SKM-1 (cell line): ENCODE data around the gene PNMA8A.
"Not testable (repeated sequence)": the region's sequence is repeated elsewhere in the genome, so short reads cannot be mapped to it uniquely, and the experiment has no call there.

Experiments
- DNase-seq: peaks from one replicate; lab custom pipeline; 2025; ENCODE audit not compliant: unreplicated experiment; lab: John Stamatoyannopoulos, UW

Gene PNMA8A

GRCh38 chr19:46469541-46470185, 1.7 kb downstream of the PNMA8A start:
- DNase-seq, result no peak

DNA sequence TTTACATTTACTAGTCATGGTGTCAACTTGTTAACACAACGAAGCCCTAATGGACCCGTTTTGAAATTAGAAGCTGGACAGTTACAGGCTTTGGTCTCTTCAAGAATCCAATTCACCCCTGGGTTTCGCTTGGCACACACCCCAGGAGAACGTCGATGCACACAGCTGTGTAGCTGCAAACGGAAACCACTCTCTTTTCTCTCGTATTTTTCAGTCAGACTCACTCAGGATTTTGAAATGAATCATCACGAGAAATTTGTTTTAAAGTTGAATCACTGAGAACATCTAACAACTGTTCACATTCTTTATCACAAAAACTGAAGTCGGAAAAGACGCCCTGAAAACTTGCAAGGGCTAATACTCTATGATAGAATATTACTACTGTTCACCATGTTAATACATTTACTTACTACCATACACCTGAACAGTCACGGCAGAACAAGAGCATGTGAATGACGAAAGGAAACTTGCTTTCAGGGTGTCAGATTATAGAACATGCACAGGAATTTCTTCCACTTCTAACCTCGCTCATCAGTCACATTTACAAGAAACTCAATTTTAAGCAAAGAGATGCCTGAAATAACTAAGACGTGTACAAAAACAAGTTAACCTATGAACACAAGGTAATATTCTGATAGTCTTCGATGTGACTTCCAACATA, 4.7 kb downstream of the PNMA8A start:
- DNase-seq, result no peak

DNA sequence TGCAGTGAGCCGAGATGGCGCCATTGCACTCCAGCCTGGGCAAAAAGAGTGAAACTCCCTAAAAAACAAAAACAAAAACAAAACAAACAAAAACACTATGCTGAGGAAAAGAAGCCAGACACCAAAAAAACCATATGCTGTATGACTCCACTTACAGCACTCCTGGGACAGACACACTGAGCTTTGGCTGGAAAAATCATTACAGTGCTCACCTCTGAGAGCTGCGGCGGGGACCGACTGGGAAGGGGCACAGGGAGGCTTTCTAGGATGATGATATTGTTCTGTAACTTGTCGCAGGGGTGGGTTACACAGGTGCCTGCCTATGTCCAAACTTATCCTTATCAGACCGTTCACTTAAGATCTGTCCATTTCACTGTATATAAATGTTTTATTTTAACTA, 7.8 kb downstream of the PNMA8A start:
- DNase-seq, result no peak

DNA sequence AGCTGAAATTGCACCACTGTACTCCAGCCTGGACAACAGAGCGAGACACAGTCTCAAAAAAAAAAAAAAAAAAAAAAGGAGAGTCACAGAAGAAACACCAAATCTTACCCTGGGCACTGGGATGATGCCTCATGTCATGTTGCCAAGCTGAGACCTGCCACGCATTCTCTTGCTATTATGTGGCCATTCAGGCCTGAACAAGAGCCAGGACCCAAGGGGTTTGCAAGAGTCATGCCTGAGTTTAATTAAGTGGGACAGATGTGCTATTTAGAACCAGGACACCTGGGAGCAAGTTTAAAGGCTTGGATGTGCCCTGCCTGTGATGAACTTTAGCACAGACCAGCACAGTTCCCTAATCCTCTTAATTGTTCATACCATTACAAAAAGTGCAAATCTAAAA, 9.8 kb downstream of the PNMA8A start:
- no peak for DNase-seq

- DNase-seq, result no peak
Observed at GRCh38 chr19:46460981-46461380, 10.4 kb downstream of the PNMA8A start.

DNA sequence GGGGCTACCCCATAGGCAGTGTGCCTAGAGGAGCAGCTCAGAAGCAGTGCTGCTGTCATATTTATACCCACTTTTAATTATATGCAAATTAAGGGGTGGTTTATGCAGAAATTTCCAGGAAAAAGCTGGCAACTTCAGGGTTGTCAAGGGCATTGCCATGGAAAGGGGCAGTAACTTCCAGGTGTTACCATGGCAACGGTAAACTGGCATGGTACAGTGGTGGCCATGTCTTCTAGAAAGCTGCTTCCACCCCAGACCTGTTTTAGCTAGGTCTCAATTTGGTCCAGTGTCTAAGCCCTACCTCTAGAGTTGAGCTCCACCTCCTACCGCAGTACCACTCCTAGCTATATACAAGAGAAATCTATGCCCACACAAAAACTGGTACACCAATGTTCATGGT, 11.3 kb downstream of the PNMA8A start:
- no peak for DNase-seq

- DNase-seq, result no peak
Observed at GRCh38 chr19:46456930-46457329, 14.4 kb downstream of the PNMA8A start.

DNA sequence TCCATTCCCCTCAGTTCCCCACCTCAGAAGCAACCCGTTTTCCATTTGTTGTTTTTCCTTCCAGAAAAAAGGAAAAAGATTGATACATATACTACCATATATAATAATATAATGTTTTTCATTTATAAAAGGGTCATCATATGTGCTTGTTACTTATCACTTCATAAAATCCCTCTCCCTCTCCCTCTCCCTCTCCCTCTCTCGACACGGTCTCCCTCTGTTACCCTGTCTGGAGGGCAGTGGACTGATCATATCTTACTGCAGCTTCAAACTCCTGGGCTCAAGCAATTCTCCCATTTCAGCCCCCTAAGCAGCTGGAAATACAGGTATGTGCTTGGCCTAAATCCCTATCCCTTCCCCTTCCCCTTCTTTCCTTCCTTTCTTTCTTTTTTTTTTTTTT, 17.1 kb downstream of the PNMA8A start:
- no peak for DNase-seq

DNA sequence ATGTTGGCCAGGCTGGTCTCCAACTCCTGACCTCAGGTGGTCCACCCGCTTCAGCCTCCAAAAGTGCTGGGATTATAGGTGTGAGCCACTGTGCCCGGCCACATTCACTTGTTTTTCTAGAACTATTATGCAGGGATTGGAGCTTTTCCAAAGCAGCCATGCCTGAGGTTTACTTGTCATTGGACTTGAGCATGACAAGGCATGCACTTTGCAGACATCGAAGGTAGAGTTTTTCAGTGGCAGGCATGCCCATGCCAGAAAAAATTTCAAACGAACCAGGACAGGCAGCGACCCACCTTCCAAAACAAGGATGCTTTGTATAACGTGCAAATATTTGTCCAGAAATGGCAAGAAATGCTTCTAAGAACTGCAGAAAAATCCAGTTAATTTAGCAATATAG, 17.7 kb downstream of the PNMA8A start:
- DNase-seq, result no peak

GRCh38 chr19:46452186-46452585, 19.2 kb downstream of the PNMA8A start:
- no peak for DNase-seq

DNA sequence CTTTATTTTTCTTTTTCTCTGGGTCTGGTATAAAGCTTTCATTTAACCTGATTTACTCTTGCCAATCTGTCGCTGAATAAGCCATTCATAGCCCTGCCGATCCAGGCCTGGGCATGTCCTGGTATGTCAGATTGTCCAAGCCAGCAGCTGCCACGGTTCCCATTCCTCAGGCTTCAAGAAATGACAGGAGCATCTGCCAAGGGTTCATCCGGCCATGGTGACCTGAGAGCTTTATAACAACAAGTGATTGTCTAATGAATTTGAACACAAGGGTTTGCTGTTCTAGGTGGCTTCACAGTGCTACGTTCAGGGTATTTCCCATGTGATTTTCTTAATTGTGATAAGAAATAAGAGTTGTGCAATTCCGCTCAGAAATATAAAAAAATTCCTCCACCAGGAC, 20.0 kb downstream of the PNMA8A start:
- no peak for DNase-seq

DNA sequence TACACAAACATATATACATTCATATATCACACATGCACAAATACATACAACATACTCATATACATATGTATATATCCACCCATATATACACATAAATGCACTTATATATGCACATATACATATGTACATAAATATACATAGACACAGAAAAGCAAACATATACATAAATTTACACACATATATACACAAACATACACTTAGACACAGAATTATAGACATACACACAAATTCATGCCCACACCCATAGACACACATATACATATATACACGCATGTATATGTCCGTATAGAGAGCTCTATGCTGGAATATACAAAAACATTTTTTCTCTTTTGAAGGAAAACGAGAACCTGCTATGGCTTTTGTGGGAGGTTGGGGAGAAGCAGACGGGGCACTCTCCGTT, 20.6 kb downstream of the PNMA8A start:
- no peak for DNase-seq

DNA sequence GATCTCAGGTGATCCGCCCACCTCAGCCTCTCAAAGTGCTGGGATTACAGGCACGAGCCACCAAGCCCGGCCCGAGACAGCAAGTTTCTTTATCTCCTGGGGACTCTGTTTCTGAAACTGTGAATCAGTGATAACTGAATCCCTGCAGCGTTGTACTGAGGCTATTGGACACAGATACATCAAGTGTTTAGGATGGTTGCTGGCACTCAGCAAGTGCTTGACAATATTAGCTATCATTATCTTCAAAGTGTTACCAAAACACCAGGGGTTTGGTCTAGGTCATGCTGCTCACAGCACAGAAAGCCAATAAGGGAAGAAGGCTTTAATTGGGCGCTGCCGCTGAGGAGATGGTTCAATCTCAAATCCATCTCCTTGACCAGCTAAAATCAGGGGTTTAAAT, 22.1 kb downstream of the PNMA8A start:
- DNase-seq, result no peak

GRCh38 chr19:46448601-46449000, 22.8 kb downstream of the PNMA8A start:
- DNase-seq, result no peak

DNA sequence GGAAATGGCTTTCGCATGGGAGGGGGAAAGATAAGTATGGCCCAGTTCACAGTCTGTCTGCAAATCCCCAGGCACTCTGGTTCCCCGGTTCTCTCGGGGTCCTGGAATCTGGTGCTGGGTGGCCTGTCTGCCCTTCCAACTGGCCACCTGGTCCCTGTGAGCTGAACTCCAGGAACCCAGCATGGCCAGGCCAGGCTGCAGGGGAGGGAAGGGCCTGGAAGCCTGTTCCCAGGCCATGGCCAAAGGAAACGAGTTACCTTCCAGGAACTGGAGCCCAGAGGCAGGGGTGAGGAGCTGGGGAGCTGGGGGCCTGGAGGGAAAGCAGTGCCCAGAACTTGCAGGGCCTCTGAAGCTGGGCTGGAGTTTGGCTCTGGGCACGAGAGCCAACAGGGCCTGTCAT, 23.5 kb downstream of the PNMA8A start:
- DNase-seq, result no peak

DNA sequence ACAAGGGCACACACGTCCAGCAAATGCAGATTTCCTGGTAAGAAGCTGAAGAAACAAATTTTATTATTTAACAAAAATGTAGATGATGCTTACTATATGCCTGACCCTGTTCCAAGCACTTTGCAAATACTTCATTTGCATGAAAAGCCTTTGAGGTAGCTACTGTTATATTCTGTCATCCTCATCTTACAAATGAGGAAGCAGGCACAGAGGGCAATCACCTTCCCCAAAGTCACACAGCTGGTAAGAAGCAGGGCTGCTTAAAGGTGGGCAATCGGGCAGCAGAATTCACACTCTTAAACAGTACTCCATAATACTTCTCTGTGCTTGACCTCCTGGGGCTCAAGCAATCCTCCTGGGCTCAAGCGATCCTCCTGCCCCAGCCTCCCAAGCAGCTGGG, 24.4 kb downstream of the PNMA8A start:
- no peak for DNase-seq

GRCh38 chr19:46446021-46446420, 25.3 kb downstream of the PNMA8A start:
- no peak for DNase-seq

GRCh38 chr19:46442808-46443450, 28.4 kb downstream of the PNMA8A start:
- DNase-seq, result no peak

GRCh38 chr19:46441866-46442265, 29.5 kb downstream of the PNMA8A start:
- DNase-seq, result no peak

DNA sequence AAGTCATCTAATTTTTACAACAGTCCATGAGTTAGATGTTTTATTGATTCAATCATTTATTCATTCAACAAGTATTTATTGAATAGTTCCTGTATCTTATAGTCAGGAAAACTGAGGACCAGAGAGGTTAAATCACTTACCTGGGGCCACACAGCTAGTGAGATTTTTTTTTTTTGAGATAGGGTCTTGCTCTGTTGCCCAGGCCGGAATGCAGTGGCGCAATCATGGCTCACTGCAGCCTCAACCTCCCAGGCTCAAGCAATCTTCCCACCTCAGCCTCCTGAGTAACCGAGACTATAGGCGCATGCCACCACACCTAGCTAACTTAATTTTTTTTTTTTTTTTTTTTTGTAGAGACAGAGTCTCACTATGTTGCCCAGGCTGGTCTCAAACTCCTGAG, 35.7 kb downstream of the PNMA8A start:
- not testable (repeated sequence) for DNase-seq

GRCh38 chr19:46435009-46435408, 36.4 kb downstream of the PNMA8A start:
- no peak for DNase-seq

GRCh38 chr19:46433470-46433869, 37.9 kb downstream of the PNMA8A start:
- not testable (repeated sequence) for DNase-seq

GRCh38 chr19:46431824-46432223, 39.5 kb downstream of the PNMA8A start:
- DNase-seq, result no peak
